Keratinocyte (primary cell): Measurements from ENCODE around the gene KCTD8.

Experiments used
- CTCF ChIP-seq, 3 experiments: IDR thresholded peaks in 1 of 3; conservative IDR thresholded peaks in 1 of 3; optimal IDR thresholded peaks in 1 of 3; 2 replicates in 2 of 3; 3 replicates in 1 of 3; pipeline versions ENCODE3 to v1.5.1; 2011; ENCODE audit warnings: low read length in 3 of 3, mild to moderate bottlenecking in 3 of 3, moderate library complexity in 2 of 3, control low read depth in 1 of 3, inconsistent platforms in 1 of 3; ENCODE audit not compliant: insufficient read depth in 2 of 3; ENCODE audit errors: extremely low read depth in 1 of 3
- EZH2 ChIP-seq: IDR thresholded peaks from one replicate; pipeline ENCODE4 v1.6.1; 2012; ENCODE audit warnings: inconsistent platforms, mild to moderate bottlenecking, low read length, moderate library complexity

- TF ChIP-seq CTCF (optimal IDR thresholded peaks at IDR 0.05 in 1 of 3, IDR thresholded peaks at IDR 0.05 in 1 of 3, conservative IDR thresholded peaks at IDR 0.05 in 1 of 3; ENCODE audit: extremely low read depth in 1 of 3, insufficient read depth in 2 of 3, low read length in 3 of 3) (no peak), EZH2 (no peak)
Observed at GRCh38 chr4:44313702-44314101, 134.9 kb downstream of the KCTD8 start.
